Psoas muscle (tissue), 8 donors: ENCODE results near the gene IFNK. TPM values are rescaled to one million over a fixed set of nuclear protein-coding genes. Genes with fewer than 3 reads are reported as not detected.

Experiments
- ATAC-seq, 4 donors: fragments of 200-7000 bp; cut with Tn5 transposase; one replicate each; pipeline ENCODE4 v1.9.1; 2020; ENCODE audit warnings: moderate library complexity in 3 of 4, mild to moderate bottlenecking in 2 of 4
- DNase-seq, 2 donors: peaks; one replicate each; pipeline ENCODE4 v3.0.0-alpha.2; 2020
- H3K27ac ChIP-seq: fragments of 200-600 bp; one replicate; pipeline ENCODE4 v1.8.0; 2022
- H3K27me3 ChIP-seq, 3 donors: fragments of 200-600 bp in 1 of 3; one replicate each; pipeline versions ENCODE4 v1.6.1 to v1.8.0; 2013 to 2022; ENCODE audit warnings: low read length in 2 of 3, mild to moderate bottlenecking in 2 of 3, moderate library complexity in 1 of 3; ENCODE audit not compliant: insufficient read depth in 3 of 3
- H3K36me3 ChIP-seq, 2 donors: fragments of 200-600 bp in 1 of 2; one replicate each; pipeline versions ENCODE4 v1.6.1 to v1.8.0; 2013 to 2022; ENCODE audit warnings: low read depth in 1 of 2, mild to moderate bottlenecking in 1 of 2, moderate library complexity in 1 of 2; ENCODE audit not compliant: insufficient read depth in 1 of 2
- H3K4me1 ChIP-seq: fragments of 200-600 bp; one replicate; pipeline ENCODE4 v1.8.0; 2022
- H3K4me3 ChIP-seq: fragments of 200-600 bp; one replicate; pipeline ENCODE4 v1.8.0; 2022; ENCODE audit warnings: mild to moderate bottlenecking
- H3K9me3 ChIP-seq: fragments of 200-600 bp; one replicate; pipeline ENCODE4 v1.8.0; 2022
- CTCF ChIP-seq: fragments of 200-600 bp; IDR thresholded peaks from one replicate; pipeline ENCODE4 v1.8.0; 2022; ENCODE audit warnings: antibody characterized with exemption
- WGBS, 3 donors: extraction: QIAGEN DNeasy Blood & Tissue Kit; methylation state at CpG; one replicate each; pipeline versions ENCODE4 v1.1.6 to v1.1.7; 2013; 5-methylcytosine and 5-hydroxymethylcytosine counted together
- intact Hi-C, 2 donors: fragments of 100-400 bp; cut with DNase I; formaldehyde crosslinking; loops; one replicate each; pipeline versions ENCODE4 v1.11.0 to v1.14.2; 2022
- polyA plus RNA-seq, 3 donors: library from polyadenylated mRNA; stranded (reverse); fragments of 200-250 nt; gene quantifications; one replicate each; pipeline ENCODE4 v1.2.3, GENCODE V29; 2013
- total RNA-seq, 4 donors: library from RNA; stranded (reverse); fragmentation: NEBNext Ultra II Directional in 2 of 4; extraction: Animal tissue kit (Norgen Biotek cat#: 25700) in 2 of 4; gene quantifications; one replicate each; pipeline versions ENCODE4 v1.2.1 to v1.2.4, GENCODE V29; 2021 to 2023
- donor health status: healthy with polysubstance abuse.
- donor health status: DM: no; HTN: no; CAD: no; lungs with moderate emphysema.
- donor health status: Bipolar disorder and iron deficiency.
- donor health status: healthy.
- donor health status: DM: yes; HTN: yes; CAD: no.
- donor health status: DM: no; HTN: no; CAD: no.
- donor health status: DM: no; HTN: no; CAD: no.
- donor health status: DM: yes; HTN: yes; CAD: no.

Gene IFNK
- total and polyA plus RNA-seq, 7 donors, result not detected

DNA sequence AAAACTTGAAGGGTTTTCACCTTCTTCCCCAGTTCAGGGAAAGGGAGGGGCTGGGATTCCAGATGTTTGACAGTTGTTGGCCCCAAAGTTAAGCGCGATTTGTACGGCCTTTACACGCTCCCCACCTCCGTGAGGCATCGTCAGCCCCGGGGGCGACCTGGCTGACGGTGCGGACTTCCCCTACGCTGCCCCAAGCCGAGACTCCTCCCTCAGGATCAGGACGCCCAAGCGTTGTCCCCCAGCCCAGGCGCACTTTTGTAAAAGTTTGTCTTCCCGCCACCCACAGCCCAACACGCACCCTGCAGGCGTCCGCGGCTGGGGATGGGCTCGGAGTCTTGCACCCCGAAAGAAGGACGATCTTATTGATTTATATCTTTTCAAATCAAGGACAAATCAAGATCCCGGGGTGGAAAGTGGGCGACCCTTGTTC is 4.8 kb downstream of the IFNK start:
- H3K4me1 ChIP-seq, result no peaks in the 10 kb centered on the region
- no peaks in the 10 kb centered on the region for H3K27me3 ChIP-seq
- peak overlapping the region; percentile 83 for H3K4me3 ChIP-seq
- peak overlapping the region; percentile 77 for H3K27ac ChIP-seq
- H3K36me3 ChIP-seq, result no peaks in the 10 kb centered on the region
- WGBS, 3 donors, result 0 to 1% (median 0%) methylated on average over 25 of the region's 25 CpGs
- TF ChIP-seq CTCF, result no peak
- peak; percentile 64 to 75 (median 67) for ATAC-seq
- intact Hi-C loops, result loop anchor here (2.0 to 5.0 kb wide), 5 partner anchors 42 to 196 kb away; no protein-coding TSS in a partner anchor
- H3K9me3 ChIP-seq, result no peaks in the 10 kb centered on the region
- DNase-seq, result peak; percentile 47 to 76

- Histone ChIP-seq H3K4me1 (no peaks in the 10 kb centered on the region), H3K4me3 (peak within 1 kb of the TSS; percentile 83), H3K27ac (peak within 1 kb of the TSS; percentile 77), H3K9me3 (no peaks in the 10 kb centered on the region), H3K36me3 (no peaks in the 10 kb centered on the region), H3K27me3 (no peaks in the 10 kb centered on the region)
- intact Hi-C loops, result loop anchor here (2.0 to 5.0 kb wide), 5 partner anchors 42 to 197 kb away; no protein-coding TSS in a partner anchor
- TF ChIP-seq CTCF, result peak; percentile 97
- peak; percentile 89 to 94 (median 92) for ATAC-seq
- peak; percentile 85 to 93 for DNase-seq
- 3% methylated on average over 60 to 74 of the region's 74 CpGs for WGBS, 3 donors
Measured at GRCh38 chr9:27529316-27530278, 5.5 kb downstream of the IFNK start, which contains the start of gene MOB3B. MOB3B (minus strand) TSS chr9:27529814; CDS start chr9:27455550, 74,264 bp downstream.

GRCh38 chr9:27530915-27531755 is 7.0 kb downstream of the IFNK start:
- ATAC-seq (no peak), DNase-seq (no peak)
- intact Hi-C loops, result no loop called here
- Histone ChIP-seq H3K27ac (no peak overlapping the region), H3K36me3 (no peaks in the 10 kb centered on the region), H3K27me3 (no peaks in the 10 kb centered on the region), H3K4me1 (no peaks in the 10 kb centered on the region), H3K9me3 (no peaks in the 10 kb centered on the region), H3K4me3 (no peak overlapping the region)
- 73 to 79% (median 74%) methylated on average over 4 of the region's 4 CpGs for WGBS, 3 donors
- TF ChIP-seq CTCF, result no peak

DNA sequence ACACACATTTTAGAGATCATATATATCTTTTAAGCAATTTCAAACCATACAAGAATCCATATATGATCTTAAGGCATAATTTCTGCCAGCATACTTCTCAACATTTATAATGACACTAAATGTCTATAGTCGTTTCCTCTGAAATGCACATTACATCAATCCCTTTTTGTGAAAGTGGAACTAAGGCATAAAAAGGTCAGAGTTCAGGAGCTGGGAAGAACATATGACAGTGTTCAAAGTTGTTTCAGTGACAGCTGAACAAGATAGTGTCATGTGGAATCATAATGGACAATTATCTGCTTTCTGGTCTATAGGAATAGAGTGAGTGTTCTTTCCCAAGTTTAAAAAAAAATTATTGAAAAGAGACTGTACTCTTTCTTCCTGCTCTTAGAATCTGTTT is 8.0 kb downstream of the IFNK start:
- Histone ChIP-seq H3K4me1 (peaks cover 6% of the 10 kb centered on the region), H3K4me3 (no peak overlapping the region), H3K27ac (no peak overlapping the region), H3K27me3 (no peaks in the 10 kb centered on the region), H3K36me3 (no peaks in the 10 kb centered on the region), H3K9me3 (no peaks in the 10 kb centered on the region)
- DNase-seq, result no peak
- intact Hi-C loops, result no loop called here
- no peak for ATAC-seq
- 69 to 83% (median 79%) methylated on average over 1 of the region's 1 CpG for WGBS, 3 donors
- TF ChIP-seq CTCF, result no peak
